GM12874 (cell line): Measurements from ENCODE around the gene DYSF.

Experiments
- TF ChIP-seq, protein P1 (sequence below): IDR thresholded peaks from 2 replicates; pipeline ENCODE4 v1.5.1; 2011; ENCODE audit warnings: low read depth, mild to moderate bottlenecking, control low read depth, low read length, moderate library complexity; ENCODE audit not compliant: insufficient read depth

The DYSF gene

DNA sequence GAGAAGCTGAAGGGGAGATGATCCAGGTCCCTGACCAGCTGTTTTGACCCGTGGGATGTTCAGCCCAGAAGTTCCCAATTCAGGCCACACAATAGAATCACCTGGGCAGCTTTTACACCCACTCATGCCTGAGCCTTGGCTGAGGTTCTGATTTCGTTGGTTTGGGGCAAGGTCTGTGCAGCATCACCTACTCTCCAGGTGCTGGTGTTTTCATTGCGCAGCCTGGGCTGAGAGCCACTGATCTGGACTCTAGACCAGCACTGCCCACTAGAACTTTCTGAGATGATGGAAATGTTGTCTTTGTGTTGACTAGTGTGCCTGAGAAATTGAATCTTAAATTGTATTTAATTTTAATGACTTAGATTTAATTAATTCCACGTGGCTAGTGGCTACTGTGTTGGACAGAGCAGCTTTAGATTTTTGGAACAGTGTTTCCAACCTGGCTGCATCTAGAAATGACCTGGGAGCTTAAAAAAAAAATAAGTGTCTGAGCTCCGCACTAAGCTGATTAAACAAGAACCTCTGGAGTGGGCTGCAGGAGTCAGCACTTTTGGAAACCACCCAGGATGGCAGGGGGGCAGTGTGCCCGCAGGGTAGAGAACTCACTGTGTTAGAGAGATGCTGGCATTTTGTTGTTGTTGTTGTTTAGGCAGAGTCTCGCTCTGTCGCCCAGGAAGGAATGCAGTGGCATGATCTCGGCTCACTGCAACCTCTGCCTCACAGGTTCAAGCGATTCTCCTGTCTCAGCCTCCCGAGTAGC is 33.7 kb downstream of the DYSF start:
- TF ChIP-seq, protein P1, sequence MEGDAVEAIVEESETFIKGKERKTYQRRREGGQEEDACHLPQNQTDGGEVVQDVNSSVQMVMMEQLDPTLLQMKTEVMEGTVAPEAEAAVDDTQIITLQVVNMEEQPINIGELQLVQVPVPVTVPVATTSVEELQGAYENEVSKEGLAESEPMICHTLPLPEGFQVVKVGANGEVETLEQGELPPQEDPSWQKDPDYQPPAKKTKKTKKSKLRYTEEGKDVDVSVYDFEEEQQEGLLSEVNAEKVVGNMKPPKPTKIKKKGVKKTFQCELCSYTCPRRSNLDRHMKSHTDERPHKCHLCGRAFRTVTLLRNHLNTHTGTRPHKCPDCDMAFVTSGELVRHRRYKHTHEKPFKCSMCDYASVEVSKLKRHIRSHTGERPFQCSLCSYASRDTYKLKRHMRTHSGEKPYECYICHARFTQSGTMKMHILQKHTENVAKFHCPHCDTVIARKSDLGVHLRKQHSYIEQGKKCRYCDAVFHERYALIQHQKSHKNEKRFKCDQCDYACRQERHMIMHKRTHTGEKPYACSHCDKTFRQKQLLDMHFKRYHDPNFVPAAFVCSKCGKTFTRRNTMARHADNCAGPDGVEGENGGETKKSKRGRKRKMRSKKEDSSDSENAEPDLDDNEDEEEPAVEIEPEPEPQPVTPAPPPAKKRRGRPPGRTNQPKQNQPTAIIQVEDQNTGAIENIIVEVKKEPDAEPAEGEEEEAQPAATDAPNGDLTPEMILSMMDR, result no peak

DNA sequence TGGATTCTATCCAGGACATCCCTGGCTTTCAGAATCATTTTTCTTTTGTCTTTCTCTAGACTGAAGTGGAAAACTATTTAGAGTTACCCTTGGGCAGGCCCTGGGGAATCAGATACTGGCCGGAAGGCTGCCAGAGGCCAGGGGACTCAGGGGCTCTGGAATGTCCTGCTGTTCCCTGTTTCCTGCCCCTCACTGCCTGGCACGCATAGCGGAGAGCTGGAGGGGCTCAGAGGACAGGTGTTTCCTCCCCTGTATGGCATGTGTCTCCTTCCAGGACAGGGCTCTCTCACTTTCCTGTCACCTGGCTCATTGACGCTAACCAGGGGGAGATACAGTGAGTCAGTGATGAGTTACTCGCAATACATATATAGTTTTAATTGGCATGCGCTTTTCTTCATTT is 38.8 kb downstream of the DYSF start:
- TF ChIP-seq, protein P1, result no peak

DNA sequence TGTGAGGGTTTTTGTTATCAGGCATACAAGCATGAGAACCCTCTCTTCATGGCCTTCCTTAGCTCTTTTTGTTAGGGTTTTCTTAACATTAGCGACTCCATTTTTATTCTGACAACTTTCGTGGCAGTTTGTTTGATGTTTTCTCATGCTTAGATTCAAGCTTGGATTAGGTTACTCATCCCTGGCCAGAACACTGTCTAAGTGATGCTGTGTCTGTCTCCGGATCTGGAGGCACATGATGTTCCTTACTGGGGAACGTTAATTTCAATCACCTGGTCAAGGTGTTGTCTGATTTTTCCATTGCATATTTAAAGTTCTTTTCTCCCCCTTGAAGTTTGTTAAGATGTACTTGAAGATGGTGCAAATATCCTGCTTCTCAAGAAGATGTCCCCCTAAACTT is 40.7 kb downstream of the DYSF start:
- TF ChIP-seq, protein P1, result no peak

DNA sequence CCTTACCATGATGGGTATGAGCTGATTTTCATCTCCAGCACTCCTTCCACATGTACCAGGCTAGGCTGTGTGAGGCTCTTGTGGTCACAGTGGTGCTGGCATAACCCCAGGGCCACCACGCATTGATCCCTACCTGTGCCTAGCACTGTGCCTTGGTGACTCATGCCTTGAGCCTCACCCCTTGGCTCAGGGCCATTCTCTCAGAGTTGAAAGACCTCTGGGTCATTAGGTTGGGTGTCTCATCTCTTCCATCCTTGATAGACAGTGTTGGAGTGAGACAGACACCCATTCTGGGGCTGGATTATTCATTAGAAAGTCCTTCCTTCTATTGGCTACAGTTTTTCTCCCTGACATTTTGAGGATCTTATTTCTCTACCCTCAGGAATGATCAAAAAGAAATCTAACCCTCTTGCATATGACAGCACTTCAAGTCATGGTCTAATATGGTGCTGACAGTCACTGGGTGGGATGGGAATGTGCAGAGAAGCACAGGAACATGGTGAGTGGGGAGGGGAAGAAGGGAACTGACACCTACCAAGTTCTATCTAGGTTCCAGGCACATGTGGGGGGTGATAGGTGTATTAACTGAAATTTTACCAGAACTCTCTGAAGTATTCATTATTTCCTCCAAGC is 41.3 kb downstream of the DYSF start:
- TF ChIP-seq, protein P1, result no peak

DNA sequence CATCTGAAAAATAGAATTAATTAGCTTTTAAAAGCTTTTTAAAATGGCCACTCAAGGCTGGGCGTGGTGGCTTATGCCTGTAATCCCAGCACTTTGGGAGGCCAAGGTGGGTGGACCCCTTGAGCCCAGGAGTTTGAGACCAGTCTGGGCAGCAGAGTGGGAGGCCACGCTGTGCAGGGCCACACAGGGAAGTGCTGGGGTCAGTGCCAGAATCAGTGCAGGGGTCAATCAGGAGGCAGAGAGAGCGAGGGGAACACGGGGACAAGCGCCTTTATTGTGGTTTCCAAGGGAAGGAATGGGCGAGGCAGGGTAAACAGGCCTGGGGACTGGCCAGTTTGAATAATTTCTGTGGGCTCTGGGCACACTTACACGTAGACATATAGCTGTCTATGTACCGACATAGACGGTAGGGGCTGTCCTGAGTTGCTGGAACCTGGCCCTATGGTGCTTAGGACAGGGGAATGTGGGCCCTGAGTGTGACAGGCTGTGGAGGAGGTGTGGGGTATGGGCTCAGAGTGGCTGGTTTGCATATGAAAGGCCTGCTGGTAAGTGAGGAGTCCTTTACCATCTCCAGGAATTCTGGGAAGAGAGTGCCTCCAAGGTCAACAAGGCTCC is 42.9 kb downstream of the DYSF start:
- TF ChIP-seq, protein P1, result no peak

DNA sequence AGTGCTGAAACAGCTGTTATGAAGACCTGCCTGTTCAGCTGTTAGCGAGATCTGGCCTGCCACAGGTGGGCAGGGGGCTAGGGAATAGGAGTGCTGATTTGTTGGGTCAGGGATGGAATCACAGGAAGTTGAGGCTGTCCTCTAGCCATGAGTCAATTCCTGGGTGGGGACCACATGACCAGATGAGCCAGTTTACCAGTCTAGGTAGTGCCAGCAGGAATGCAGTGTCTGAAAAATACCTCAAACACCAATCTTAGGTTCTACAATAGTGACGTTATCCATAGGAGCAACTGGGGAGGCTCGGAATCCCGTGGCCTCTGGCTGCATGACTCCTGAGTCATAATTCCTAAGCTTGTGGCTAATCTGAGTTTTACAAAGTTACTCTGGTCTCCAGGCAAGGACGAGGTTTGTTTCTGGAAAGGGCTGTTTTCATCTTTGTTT is 44.9 kb downstream of the DYSF start:
- TF ChIP-seq, protein P1, result no peak

DNA sequence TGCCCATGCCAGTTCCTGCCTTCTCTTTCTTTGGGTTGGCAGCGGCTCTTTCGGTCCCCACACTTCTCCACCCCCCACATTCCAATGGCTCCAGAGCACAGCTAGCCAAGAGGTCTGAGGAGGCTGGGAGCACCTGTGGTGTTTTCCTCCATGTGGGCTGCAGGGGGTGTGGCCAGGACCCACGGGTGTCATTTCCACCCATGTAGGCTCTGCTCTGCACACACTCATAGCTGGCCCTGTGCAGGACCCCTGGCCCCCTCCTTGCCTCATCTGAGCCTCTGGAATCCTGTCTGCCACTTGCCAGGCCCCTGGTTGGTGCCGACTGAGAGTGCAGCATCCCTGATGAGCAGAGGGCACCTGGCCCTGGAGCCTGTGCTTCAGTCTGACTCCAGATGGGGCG is 46.3 kb downstream of the DYSF start:
- TF ChIP-seq, protein P1, result no peak
